Amniotic epithelial cell (primary cell): ENCODE results near the gene B4GALNT3.

ENCODE experiments used
- DNase-seq: peaks from one replicate; pipeline ENCODE4 v3.0.0-alpha.2; 2010; ENCODE audit warnings: low read depth

Gene B4GALNT3

DNA sequence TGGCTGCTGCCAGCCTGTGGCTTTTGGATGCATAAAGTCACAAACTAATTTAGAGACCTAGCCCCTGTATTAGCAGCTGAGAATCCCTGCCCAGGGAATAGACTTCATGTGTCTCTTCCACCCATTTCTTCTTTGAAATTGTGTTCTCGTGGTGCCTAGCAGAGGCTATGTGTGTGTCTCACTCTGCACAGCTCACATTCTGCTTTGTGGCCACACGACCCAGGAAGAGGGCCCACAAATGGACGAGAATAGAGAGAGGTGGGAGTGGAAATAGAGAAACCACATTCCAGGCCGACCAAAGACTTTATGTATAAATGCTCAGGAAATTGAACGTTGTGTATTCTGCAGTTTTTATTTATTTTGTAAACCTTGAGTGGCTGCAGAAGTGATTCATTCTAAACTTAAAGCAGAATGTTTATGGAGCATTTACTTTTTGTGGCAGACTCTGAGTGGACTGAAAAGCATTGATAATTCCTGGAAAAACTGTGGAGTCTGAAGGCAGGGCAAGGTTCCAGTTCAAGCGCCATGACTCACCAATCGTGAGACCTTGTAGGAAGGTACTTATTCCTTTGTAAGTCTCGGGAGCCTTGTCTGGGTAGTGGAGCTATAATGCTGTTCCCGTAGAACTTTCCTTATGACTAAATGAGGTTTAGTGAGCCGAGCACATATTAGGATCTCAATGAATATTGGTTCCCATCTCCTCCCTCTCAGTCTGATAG is 9.1 kb downstream of the B4GALNT3 start:
- peak; percentile 12 for DNase-seq

GRCh38 chr12:470133-470532 is 10.4 kb downstream of the B4GALNT3 start:
- DNase-seq: no peak

DNA sequence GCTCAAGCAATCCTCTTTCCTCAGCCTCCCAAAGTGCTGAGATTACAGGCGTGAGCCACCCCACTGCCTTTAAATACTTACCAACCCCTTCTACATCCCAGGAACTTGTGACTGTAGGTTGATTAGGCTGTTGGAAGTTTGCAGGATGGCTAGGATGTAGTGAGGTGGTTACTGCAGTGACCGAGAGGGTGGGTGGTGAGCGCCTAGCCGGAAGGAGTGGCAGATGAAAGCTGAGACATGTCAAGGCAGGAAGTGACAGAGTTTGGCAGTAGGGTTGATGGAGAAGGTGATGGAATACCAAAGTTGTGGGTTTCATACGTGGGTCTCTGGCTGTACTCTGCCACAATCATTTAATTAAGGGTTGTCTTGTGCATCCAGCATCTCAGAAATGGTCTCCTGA is 13.5 kb downstream of the B4GALNT3 start:
- DNase-seq: no peak

- no peak for DNase-seq
These were observed 14.3 kb downstream of the B4GALNT3 start for GRCh38 chr12:473863-474577.

- no peak for DNase-seq
These were observed 15.5 kb downstream of the B4GALNT3 start for GRCh38 chr12:475286-475685.

DNA sequence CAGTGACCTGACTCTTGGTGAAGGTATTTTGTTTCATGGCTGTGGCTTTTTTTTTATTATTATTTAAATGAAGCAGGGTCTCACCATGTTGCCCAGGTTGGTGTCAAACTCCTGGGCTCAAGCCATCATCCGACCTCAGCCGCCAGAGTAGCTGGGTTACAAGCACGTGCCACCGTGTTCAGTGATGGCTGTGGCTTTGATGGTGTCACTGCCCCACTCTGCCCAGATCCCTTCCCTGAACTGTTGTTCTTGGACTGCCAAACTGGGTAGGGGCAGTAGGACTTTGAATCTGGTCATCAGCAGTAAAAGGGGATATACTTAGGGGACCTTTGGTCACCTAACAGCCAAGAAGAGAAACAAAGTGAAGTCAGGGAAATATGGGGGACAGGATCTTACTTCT is 19.4 kb downstream of the B4GALNT3 start:
- no peak for DNase-seq

- peak; percentile 32 for DNase-seq
These were observed 21.4 kb downstream of the B4GALNT3 start for GRCh38 chr12:480831-481816.

- DNase-seq: no peak
These were observed 22.3 kb downstream of the B4GALNT3 start for GRCh38 chr12:482061-482460.

- DNase-seq: no peak
These were observed 24.4 kb downstream of the B4GALNT3 start for GRCh38 chr12:484096-484495.

DNA sequence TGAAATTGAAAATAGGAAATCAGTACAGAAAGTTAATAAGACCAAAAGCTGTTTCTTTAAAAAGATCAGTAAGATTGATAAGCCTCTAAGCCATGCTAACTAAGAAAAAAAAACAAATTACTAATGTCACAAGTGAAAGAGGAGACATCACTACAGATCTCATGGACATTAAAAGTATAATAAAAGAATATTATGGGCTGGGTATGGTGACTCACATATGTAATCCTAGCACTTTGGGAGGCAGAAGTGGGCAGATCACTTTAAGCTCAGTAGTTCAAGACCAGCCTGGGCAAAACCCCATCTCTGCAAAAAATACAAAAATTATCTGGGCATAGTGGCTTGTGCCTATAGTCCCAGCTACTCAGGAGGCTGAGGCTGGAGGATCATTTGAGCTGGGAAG is 30.5 kb downstream of the B4GALNT3 start:
- DNase-seq: no peak

DNA sequence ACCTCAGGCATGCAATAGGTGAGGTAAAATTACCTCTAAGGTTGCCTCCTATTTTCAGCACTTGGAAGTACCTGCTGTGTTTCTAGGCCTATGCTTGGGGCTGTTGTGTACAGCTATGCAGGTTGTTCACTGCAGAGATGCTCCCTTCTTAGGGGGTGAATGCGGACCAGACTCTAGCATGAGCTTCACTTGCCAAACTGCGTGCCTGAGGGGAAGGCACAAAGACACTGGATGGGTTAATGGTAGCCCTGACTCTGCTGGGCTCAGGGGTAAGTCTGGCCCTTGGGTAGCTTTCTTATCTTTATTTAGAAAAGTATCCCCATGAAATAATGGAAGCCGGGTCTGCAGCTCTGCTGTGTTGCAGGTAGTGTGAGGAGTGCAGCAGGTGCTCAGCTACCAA is 35.7 kb downstream of the B4GALNT3 start:
- no peak for DNase-seq

DNA sequence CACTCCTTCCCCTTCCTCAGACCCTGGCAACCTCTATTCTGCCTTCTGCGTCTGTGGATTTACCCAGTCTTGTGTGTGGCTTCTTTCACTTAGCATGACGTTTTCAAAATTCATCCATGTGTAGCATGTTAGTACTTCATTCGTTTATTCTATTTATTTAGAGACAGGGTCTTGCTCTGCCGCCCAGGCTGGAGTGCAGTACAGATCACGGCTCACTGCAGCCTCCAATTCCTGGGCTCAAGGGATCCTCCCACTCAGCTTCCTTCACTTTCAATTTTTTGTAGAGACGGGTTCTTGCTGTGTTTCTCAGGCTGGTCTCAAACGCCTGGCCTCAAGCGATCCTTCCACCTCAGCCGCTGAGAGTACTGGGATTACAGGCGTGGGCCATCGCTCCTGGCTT is 37.0 kb downstream of the B4GALNT3 start:
- DNase-seq: no peak

- DNase-seq: peak; percentile 13
These were observed 37.9 kb downstream of the B4GALNT3 start for GRCh38 chr12:497501-498160.

DNA sequence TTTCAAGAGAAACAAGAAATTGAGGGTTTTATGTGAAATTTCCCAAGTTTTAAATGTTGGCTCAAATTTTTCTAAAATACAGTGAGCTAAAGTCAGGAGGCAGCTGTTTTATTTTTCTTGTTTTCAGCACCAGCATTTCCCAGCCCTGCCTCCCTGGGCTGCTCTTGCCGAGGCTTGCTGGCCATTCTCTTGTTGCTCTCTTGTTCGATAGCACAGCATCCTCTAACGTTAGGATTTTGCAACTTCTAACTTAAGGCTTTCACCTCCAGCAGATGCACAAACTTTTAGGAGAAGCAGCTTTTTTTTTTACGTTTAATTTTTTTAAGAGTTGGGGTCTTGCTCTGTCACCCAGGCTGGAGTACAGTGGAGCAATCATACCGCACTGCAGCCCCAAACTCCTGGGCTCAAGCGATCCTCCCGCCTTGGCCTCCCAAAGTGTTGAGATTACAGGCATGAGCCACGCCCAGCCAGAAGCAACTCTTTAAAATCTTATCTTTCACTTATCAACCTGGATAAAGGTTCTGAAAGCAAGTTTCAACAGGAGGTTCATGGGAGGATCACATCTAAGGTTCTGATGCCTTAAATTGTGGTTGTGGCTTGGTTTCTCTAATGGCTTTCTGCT is 40.2 kb downstream of the B4GALNT3 start:
- DNase-seq: no peak

- DNase-seq: no peak
These were observed 42.1 kb downstream of the B4GALNT3 start for GRCh38 chr12:501722-502447.

DNA sequence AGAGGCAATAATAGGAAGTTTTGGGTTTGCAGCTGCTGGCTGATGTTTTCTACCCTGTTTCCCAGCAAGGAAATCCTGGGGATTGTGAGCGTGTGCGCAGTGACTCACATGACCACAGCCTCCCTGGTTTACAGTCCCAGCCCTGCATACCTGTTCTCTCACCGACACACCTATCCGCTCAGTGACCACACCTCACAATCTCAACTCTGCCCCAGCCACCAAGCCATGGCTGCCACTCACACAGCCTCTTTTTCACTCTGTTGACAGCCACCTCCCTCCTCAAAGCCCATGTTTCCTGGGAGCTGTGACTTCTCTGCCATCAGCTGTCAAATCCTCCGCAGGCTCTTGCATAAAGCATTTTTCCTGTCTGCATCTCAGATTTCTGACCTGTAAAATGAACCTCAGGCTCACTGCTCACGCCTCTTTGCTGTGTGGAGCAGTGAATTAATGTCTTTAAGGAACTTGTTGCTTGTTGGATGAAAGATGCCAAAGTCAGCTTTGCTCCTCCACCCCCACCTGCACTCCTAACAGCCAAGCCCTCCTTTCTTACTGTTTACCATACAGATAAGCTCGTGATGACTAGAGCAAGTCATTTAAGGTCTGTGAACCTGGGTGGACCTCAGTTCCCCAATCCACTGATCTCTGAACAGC is 43.5 kb downstream of the B4GALNT3 start:
- DNase-seq: peak; percentile 16

DNA sequence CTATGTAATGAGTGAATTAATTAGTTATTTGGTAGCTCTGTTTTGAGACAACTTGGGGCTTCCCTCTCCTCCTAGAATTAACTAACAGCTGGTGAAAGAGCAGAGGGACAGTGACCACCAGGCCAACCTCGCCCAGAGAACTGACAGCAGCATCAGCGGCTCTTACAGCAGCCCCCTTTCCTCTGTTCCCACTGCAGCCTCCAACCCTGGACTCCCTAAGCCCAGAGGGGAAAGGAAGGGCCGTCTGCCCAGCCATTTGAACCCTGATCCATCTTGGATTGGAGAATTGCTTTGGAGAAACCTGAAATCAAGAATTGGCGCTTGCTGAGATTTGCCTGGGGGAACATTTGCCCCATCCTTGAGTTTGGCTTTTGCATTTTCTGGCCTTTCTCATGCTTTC is 45.5 kb downstream of the B4GALNT3 start:
- DNase-seq: no peak

DNA sequence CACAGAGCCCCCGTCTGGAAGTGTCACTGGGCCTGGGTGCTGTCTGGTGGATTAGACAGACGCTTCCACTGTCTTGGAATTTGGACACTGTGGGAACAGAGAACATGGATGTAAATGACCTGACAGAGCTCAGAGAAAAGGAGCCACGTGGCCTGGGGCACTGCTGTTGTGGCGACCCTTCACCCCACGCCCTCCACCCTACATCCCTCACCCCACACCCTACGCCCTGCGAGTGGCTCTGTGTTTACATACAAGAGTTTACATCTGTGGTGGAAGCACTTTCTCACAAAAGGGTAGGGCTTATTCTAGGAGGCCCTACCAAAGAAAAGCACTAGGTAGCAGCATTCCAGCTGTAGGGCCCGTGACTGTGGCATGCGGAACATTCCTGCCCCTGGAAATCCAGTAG is 47.7 kb downstream of the B4GALNT3 start:
- DNase-seq: no peak

GRCh38 chr12:508145-508544 is 48.4 kb downstream of the B4GALNT3 start:
- DNase-seq: peak; percentile 35

- DNase-seq: no peak
These were observed 49.1 kb downstream of the B4GALNT3 start for GRCh38 chr12:508795-509194.
